Natural killer cell (primary cell): Measurements from ENCODE around the gene SSBP4. TPM values are rescaled to one million over a fixed set of nuclear protein-coding genes. Genes with fewer than 3 reads are reported as not detected.

Source experiments
- ATAC-seq, 3 donors: fragments of 150-1000 bp in 2 of 3; fragments of 200-7000 bp in 1 of 3; cut with Tn5 transposase; 1 replicate in 1 of 3; 2 replicates in 2 of 3; pipeline ENCODE4 v1.10.0; 2021; ENCODE audit warnings: mild to moderate bottlenecking in 2 of 3, moderate library complexity in 2 of 3
- DNase-seq, 2 donors: peaks; one replicate each; pipeline versions ENCODE4 v3.0.0 to v3.0.0-alpha.2; 2013 to 2021; ENCODE audit warnings: mixed read lengths in 1 of 2
- H3K27ac ChIP-seq: one replicate; pipeline ENCODE4 v1.5.1; 2013; ENCODE audit warnings: mild to moderate bottlenecking, low read length
- H3K27me3 ChIP-seq: one replicate; pipeline ENCODE4 v1.6.1; 2013; ENCODE audit warnings: low read length; ENCODE audit not compliant: control insufficient read depth, insufficient read depth
- H3K36me3 ChIP-seq: one replicate; pipeline ENCODE4 v1.6.1; 2013; ENCODE audit warnings: low read length; ENCODE audit not compliant: control insufficient read depth, insufficient read depth
- H3K4me1 ChIP-seq: one replicate; pipeline ENCODE4 v1.6.1; 2013; ENCODE audit warnings: low read length; ENCODE audit not compliant: control insufficient read depth, insufficient read depth
- H3K4me3 ChIP-seq: one replicate; pipeline ENCODE4 v1.5.1; 2013; ENCODE audit warnings: low read length
- H3K9me3 ChIP-seq: one replicate; pipeline ENCODE4 v1.6.1; 2013; ENCODE audit warnings: low read length; ENCODE audit not compliant: control insufficient read depth, insufficient read depth
- H3K27ac Mint-ChIP-seq, 2 donors: one replicate each; pipeline ENCODE4 v1.8.0; 2022; ENCODE audit warnings: mild to moderate bottlenecking in 2 of 2, mixed read lengths in 2 of 2, moderate library complexity in 1 of 2
- H3K27me3 Mint-ChIP-seq, 2 donors: one replicate each; pipeline ENCODE4 v1.8.0; 2022; ENCODE audit warnings: low read depth in 2 of 2, mixed read lengths in 2 of 2
- H3K36me3 Mint-ChIP-seq: one replicate; pipeline ENCODE4 v1.8.0; 2022; ENCODE audit warnings: mixed read lengths
- H3K4me1 Mint-ChIP-seq, 2 donors: one replicate each; pipeline ENCODE4 v1.8.0; 2022; ENCODE audit warnings: mixed read lengths in 2 of 2
- H3K4me3 Mint-ChIP-seq: one replicate; pipeline ENCODE4 v1.8.0; 2022; ENCODE audit warnings: mild to moderate bottlenecking, moderate library complexity, mixed read lengths
- H3K9me3 Mint-ChIP-seq, 2 donors: one replicate each; pipeline ENCODE4 v1.8.0; 2022; ENCODE audit warnings: mixed read lengths in 2 of 2
- CTCF ChIP-seq: fragments of 200-600 bp; IDR thresholded peaks from one replicate; pipeline ENCODE4 v1.8.0; 2022; ENCODE audit warnings: antibody characterized with exemption
- WGBS: methylation state at CpG from one replicate; pipeline ENCODE4 v1.1.7; 2013; ENCODE audit warnings: missing lambda C conversion rate; ENCODE audit not compliant: insufficient coverage; 5-methylcytosine and 5-hydroxymethylcytosine counted together
- intact Hi-C: fragments of 100-400 bp; cut with micrococcal nuclease; formaldehyde crosslinking; loops from one replicate; pipeline ENCODE4 v1.14.2; 2022
- total RNA-seq, 4 donors: library from RNA; stranded (reverse); fragments of 120-200 nt in 1 of 4; gene quantifications; one replicate each; pipeline versions ENCODE4 v1.2.3 to v1.2.4, GENCODE V29; 2013 to 2022

The SSBP4 gene
- total RNA-seq, 3 donors from 2014 or later (not counting 1 experiment from before 2014, with no cell fraction given), result 137 to 169 (median 158) TPM

- Histone ChIP-seq H3K27ac (no peak overlapping the region), H3K4me1 (peaks cover 38% of the 10 kb centered on the region), H3K27me3 (peaks cover 4% of the 10 kb centered on the region), H3K4me3 (peak overlapping the region; percentile 35), H3K9me3 (no peaks in the 10 kb centered on the region), H3K36me3 (no peaks in the 10 kb centered on the region)
- DNase-seq (no peak), ATAC-seq (peak; percentile 38 to 62 (median 41))
- Mint-ChIP-seq H3K9me3 (no peaks in the 10 kb centered on the region), H3K27ac (peak overlapping the region in 1 of 2 donors; percentile 81), H3K4me1 (peaks cover 11 to 13% of the 10 kb centered on the region in 2 donors), H3K27me3 (peaks cover 0 to 3% of the 10 kb centered on the region in 2 donors), H3K36me3 (no peaks in the 10 kb centered on the region), H3K4me3 (peak overlapping the region; percentile 70)
- WGBS, result 78% methylated on average over 37 of the region's 37 CpGs
- intact Hi-C loops, result no loop called here
- TF ChIP-seq CTCF, result no peak
Measured at GRCh38 chr19:18396471-18397241, 22.5 kb upstream of the SSBP4 start.

DNA sequence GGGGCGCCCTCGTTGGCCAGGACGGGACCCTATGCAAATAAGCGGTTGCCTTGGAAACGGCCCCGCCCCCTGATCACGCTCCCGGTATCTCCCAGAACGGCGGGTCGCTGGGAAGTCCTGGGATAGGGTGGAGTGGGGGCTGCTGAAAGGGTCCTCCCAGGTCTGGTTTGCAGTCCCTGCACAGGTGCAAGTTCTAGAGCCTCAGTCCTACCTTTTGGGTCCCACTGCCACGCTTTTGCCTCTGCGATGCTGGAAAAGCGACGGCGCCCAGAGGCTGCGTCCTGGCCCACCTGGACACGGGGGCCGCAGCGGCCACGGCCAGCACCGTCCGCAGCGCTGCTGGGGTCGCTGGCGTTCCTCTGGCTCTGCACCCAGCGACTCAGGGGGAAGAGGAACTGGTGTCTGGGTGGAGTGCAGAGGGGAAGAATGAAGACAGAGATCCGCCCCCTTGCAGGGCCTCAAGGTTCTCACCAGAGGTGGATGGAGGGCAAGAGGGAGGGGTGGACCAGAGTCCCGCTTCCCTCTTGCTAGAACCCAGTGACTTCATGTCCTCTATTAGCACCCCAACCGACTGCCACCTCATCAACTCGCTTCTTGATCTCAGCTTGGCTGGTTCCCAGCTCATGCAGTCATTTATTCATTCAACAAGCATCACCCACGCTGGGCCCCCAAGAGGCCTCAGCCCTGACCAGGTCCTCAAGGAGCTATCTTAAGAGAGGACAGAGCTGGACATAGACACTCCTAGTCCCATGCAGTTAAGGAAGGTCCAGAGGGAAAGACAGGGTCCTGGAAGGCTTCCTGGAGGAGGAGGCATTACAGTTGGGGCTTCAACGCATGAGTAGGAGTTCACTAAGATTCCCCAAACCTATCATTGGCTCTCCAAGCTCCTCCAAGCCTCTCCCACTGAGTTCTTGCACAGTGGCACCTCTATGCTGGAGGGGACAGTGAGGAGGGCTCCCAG, 21.7 kb upstream of the SSBP4 start, which contains the start of gene LRRC25:
LRRC25 (minus strand) TSS at position 381 of the 961 bp plus-strand sequence. CDS start 659 bp downstream, outside the sequence.
- Mint-ChIP-seq H3K27ac (peak within 1 kb of the TSS in 1 of 2 donors; percentile 81), H3K4me3 (peak within 1 kb of the TSS; percentile 70), H3K9me3 (no peaks in the 10 kb centered on the region), H3K4me1 (peaks cover 11 to 16% of the 10 kb centered on the region in 2 donors), H3K27me3 (peaks cover 0 to 3% of the 10 kb centered on the region in 2 donors), H3K36me3 (no peaks in the 10 kb centered on the region)
- H3K27ac ChIP-seq, result no peak within 1 kb of the TSS
- H3K36me3 ChIP-seq, result no peaks in the 10 kb centered on the region
- no peaks in the 10 kb centered on the region for H3K9me3 ChIP-seq
- ATAC-seq, result peak; percentile 77 to 86 (median 83)
- peaks cover 37% of the 10 kb centered on the region for H3K4me1 ChIP-seq
- peak in 1 of 2 donors; percentile 32 for DNase-seq
- no peak for TF ChIP-seq CTCF
- peaks cover 4% of the 10 kb centered on the region for H3K27me3 ChIP-seq
- peak within 1 kb of the TSS; percentile 35 for H3K4me3 ChIP-seq
- 12% methylated on average over 32 of the region's 33 CpGs for WGBS
- intact Hi-C loops, result no loop called here

DNA sequence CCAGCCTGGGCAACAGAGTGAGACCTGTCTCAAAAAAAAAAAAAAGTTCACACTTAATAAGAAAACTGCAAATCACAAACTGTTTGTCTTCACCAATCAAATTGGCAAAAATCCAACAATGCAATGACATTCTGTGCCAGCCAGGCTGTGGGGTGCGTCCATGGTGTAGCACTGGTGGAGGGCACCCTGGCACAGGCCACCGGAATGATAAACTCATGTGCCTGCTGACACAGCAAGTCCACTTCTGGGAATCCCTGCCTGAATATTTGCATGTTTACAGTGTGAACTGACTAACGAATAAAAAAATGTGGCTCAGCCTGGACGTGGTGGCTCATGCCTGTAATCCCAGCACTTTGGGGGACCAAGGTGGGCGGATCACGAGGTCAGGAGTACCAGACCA, 20.2 kb upstream of the SSBP4 start:
- TF ChIP-seq CTCF, result no peak
- no peaks in the 10 kb centered on the region for H3K9me3 Mint-ChIP-seq
- ATAC-seq (no peak), DNase-seq (no peak)
- no peak overlapping the region for H3K4me3 Mint-ChIP-seq
- H3K4me1 Mint-ChIP-seq, result peaks cover 11 to 16% of the 10 kb centered on the region in 2 donors
- H3K27me3 Mint-ChIP-seq, result peaks cover 0 to under 1% of the 10 kb centered on the region in 2 donors
- intact Hi-C loops, result no loop called here
- peaks cover 4% of the 10 kb centered on the region for H3K27me3 ChIP-seq
- no peaks in the 10 kb centered on the region for H3K36me3 ChIP-seq
- H3K27ac ChIP-seq, result no peak overlapping the region
- no peak overlapping the region for H3K27ac Mint-ChIP-seq
- 68% methylated on average over 6 of the region's 6 CpGs for WGBS
- H3K4me3 ChIP-seq, result no peak overlapping the region
- no peaks in the 10 kb centered on the region for H3K36me3 Mint-ChIP-seq
- peaks cover 32% of the 10 kb centered on the region for H3K4me1 ChIP-seq
- no peaks in the 10 kb centered on the region for H3K9me3 ChIP-seq
